ENCODE results near the gene CMPK1. TPM values are rescaled to one million over a fixed set of nuclear protein-coding genes. Genes with fewer than 3 reads are reported as not detected.

CMPK1 gene
- total RNA-seq, 1 experiment from 2014 or later, result 36.3 TPM

DNA sequence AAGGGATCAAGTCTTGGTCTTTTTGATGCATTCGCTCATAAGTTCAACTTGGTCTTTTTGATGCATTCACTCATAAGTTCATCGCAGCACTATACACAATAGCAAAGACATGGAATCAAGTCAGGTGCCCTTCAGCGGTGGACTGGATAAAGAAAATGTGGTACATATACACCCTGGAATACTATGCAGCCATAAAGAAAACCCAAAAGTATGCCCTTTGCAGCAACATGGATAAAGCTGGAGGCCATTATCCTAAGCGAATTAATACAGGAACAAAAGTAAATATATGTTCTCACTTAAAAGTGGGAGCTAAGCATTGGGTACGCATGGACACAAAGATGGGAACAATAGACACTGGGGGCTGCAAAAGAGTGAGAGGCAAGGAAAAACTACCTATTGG, 52.7 kb downstream of the CMPK1 start (continued):
- TF ChIP-seq ZBTB43 (CRISPR knock-in tag; IDR thresholded peaks at IDR 0.05), result no peak
- TF ChIP-seq, protein P1, sequence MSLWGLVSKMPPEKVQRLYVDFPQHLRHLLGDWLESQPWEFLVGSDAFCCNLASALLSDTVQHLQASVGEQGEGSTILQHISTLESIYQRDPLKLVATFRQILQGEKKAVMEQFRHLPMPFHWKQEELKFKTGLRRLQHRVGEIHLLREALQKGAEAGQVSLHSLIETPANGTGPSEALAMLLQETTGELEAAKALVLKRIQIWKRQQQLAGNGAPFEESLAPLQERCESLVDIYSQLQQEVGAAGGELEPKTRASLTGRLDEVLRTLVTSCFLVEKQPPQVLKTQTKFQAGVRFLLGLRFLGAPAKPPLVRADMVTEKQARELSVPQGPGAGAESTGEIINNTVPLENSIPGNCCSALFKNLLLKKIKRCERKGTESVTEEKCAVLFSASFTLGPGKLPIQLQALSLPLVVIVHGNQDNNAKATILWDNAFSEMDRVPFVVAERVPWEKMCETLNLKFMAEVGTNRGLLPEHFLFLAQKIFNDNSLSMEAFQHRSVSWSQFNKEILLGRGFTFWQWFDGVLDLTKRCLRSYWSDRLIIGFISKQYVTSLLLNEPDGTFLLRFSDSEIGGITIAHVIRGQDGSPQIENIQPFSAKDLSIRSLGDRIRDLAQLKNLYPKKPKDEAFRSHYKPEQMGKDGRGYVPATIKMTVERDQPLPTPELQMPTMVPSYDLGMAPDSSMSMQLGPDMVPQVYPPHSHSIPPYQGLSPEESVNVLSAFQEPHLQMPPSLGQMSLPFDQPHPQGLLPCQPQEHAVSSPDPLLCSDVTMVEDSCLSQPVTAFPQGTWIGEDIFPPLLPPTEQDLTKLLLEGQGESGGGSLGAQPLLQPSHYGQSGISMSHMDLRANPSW (CRISPR knock-in tag; conservative IDR thresholded peaks at IDR 0.05; ENCODE audit: low read depth), result no peak
- no peak for TF ChIP-seq IRF1 (CRISPR knock-in tag; IDR thresholded peaks at IDR 0.05)
- TF ChIP-seq HMGA2 (CRISPR knock-in tag; IDR thresholded peaks at IDR 0.05), result no peak
- no peak for TF ChIP-seq FOXP1 (CRISPR knock-in tag; IDR thresholded peaks at IDR 0.05; ENCODE audit: borderline replicate concordance)
- TF ChIP-seq CBFB (CRISPR knock-in tag; IDR thresholded peaks at IDR 0.05; ENCODE audit: low read depth), result no peak
- no peak for TF ChIP-seq NFYB (CRISPR knock-in tag; conservative IDR thresholded peaks at IDR 0.05; ENCODE audit: low read depth)
- no peak for TF ChIP-seq TEAD4 (CRISPR knock-in tag; IDR thresholded peaks at IDR 0.05)
- no peak for TF ChIP-seq PREB (CRISPR knock-in tag; IDR thresholded peaks at IDR 0.05; ENCODE audit: borderline replicate concordance)

DNA sequence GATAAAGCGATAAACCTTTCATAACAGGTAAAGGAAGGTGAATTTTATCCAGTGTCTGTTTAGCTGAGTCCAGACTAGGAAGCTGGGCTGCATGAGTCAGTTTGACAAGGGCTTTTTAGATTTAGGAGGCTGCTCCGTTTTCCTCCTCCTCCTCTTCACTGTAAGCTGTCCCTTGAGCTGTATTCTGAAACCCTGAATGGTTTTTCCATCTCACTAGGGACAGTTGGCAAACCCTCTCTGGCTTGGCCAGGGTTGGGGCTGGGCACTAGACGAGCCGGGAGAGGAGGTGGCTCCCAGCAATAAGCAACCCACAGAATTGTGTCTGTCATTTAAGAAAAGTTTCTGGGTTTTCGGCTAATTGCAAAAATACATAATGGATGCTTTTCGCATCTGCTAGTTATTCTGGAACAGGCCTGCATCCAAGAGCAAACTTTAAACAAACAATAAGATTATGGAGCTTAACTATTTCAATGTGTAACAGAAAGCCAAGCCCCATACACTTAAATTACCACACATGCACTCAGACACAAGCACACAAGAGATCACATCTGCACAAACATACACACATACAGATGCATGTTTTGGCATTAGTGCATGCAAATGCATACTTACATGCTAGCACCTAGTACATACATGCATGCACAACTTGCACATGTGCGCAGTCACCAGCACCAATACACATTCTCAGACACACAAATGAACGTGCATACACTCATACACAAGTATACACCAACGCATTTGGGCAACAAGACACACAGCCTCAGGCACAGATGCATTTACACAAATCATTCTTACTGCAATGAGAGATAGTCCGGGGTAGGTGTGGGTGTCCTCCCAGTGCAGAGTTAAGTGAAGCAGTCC, 54.7 kb downstream of the CMPK1 start:
- Mint-ChIP-seq H3K27me3 (ENCODE audit: low read depth) (peaks cover 21% of the 10 kb centered on the region), H3K4me1 (no peaks in the 10 kb centered on the region), H3K9me3 (no peaks in the 10 kb centered on the region), H3K4me3 (no peak overlapping the region), H3K27ac (no peak overlapping the region), H3K36me3 (no peaks in the 10 kb centered on the region)
- no peak for ATAC-seq
- ChIA-PET CTCF (interaction anchor here (0.5 to 5.5 kb wide), 26 partner anchors 10 to 1681 kb away, joined by 3 to 79 read pairs (median 7); partner anchors contain the start of genes CMPK1, FOXD2 and STIL), POLR2A (no interaction called here)
- TF ChIP-seq, protein P2, sequence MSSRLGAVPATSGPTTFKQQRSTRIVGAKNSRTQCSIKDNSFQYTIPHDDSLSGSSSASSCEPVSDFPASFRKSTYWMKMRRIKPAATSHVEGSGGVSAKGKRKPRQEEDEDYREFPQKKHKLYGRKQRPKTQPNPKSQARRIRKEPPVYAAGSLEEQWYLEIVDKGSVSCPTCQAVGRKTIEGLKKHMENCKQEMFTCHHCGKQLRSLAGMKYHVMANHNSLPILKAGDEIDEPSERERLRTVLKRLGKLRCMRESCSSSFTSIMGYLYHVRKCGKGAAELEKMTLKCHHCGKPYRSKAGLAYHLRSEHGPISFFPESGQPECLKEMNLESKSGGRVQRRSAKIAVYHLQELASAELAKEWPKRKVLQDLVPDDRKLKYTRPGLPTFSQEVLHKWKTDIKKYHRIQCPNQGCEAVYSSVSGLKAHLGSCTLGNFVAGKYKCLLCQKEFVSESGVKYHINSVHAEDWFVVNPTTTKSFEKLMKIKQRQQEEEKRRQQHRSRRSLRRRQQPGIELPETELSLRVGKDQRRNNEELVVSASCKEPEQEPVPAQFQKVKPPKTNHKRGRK (CRISPR knock-in tag; IDR thresholded peaks at IDR 0.05; ENCODE audit: borderline replicate concordance), result no peak
- no peak for TF ChIP-seq SMAD4 (CRISPR knock-in tag; IDR thresholded peaks at IDR 0.05)
- no peak for TF ChIP-seq SOX15 (CRISPR knock-in tag; IDR thresholded peaks at IDR 0.05)
- TF ChIP-seq IRF2 (CRISPR knock-in tag; IDR thresholded peaks at IDR 0.05; ENCODE audit: borderline replicate concordance, low read depth), result no peak
- no peak for TF ChIP-seq NR1H2 (CRISPR knock-in tag; IDR thresholded peaks at IDR 0.05)
- no peak for TF ChIP-seq ZBTB43 (CRISPR knock-in tag; IDR thresholded peaks at IDR 0.05)
- TF ChIP-seq MXD4 (CRISPR knock-in tag; IDR thresholded peaks at IDR 0.05; ENCODE audit: borderline replicate concordance), result no peak
- no peak for TF ChIP-seq ZNF416 (CRISPR knock-in tag; IDR thresholded peaks at IDR 0.05)
- TF ChIP-seq OVOL2 (CRISPR knock-in tag; IDR thresholded peaks at IDR 0.05; ENCODE audit: borderline replicate concordance), result no peak
- no peak for TF ChIP-seq ZNF671 (CRISPR knock-in tag; IDR thresholded peaks at IDR 0.05)
- no peak for TF ChIP-seq EMX1 (CRISPR knock-in tag; IDR thresholded peaks at IDR 0.05)
- no peak for TF ChIP-seq TCF7 (CRISPR knock-in tag; IDR thresholded peaks at IDR 0.05; ENCODE audit: low read depth)
- TF ChIP-seq MYBL2 (CRISPR knock-in tag; IDR thresholded peaks at IDR 0.05), result no peak
- TF ChIP-seq ELF4 (CRISPR knock-in tag; IDR thresholded peaks at IDR 0.05; ENCODE audit: low read depth), result no peak
- TF ChIP-seq ZNF232 (CRISPR knock-in tag; IDR thresholded peaks at IDR 0.05), result no peak
- no peak for TF ChIP-seq SP1 (CRISPR knock-in tag; conservative IDR thresholded peaks at IDR 0.05)
- no peak for TF ChIP-seq ZNF317 (CRISPR knock-in tag; IDR thresholded peaks at IDR 0.05; ENCODE audit: borderline replicate concordance, low read depth)
- TF ChIP-seq, protein P3, sequence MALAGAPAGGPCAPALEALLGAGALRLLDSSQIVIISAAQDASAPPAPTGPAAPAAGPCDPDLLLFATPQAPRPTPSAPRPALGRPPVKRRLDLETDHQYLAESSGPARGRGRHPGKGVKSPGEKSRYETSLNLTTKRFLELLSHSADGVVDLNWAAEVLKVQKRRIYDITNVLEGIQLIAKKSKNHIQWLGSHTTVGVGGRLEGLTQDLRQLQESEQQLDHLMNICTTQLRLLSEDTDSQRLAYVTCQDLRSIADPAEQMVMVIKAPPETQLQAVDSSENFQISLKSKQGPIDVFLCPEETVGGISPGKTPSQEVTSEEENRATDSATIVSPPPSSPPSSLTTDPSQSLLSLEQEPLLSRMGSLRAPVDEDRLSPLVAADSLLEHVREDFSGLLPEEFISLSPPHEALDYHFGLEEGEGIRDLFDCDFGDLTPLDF (CRISPR knock-in tag; IDR thresholded peaks at IDR 0.05), result no peak
- no peak for TF ChIP-seq ATF1 (CRISPR knock-in tag; IDR thresholded peaks at IDR 0.05)
- DNase-seq (ENCODE audit: low spot score), result no peak

Data from WTC11 (cell line).